GM08714 (cell line): ENCODE measurements around the gene TMEM201.
"Not testable (repeated sequence)": the region's sequence is repeated elsewhere in the genome, so short reads cannot be mapped to it uniquely, and the experiment has no call there.

Experiments
- H3K4me3 ChIP-seq: fragments of 200-500 bp; sonication (Bioruptor generic); 2 replicates; pipeline ENCODE4 v1.5.1; 2014; ENCODE audit warnings: mild to moderate bottlenecking, low read length, inconsistent platforms
- ZNF274 ChIP-seq: IDR thresholded peaks from 2 replicates; pipeline ENCODE4 v1.6.1; 2012; ENCODE audit warnings: mild to moderate bottlenecking, low read depth, low read length

TMEM201 gene

GRCh38 chr1:9612871-9613624 is 24.3 kb downstream of the TMEM201 start:
- no peak overlapping the region for H3K4me3 ChIP-seq
- TF ChIP-seq ZNF274 = no peak

- no peak overlapping the region for H3K4me3 ChIP-seq
- no peak for TF ChIP-seq ZNF274
Observed at GRCh38 chr1:9613625-9614299, 25.1 kb downstream of the TMEM201 start.

- no peak for TF ChIP-seq ZNF274
- H3K4me3 ChIP-seq = no peak overlapping the region
Observed at GRCh38 chr1:9615316-9616063, 26.8 kb downstream of the TMEM201 start.

DNA sequence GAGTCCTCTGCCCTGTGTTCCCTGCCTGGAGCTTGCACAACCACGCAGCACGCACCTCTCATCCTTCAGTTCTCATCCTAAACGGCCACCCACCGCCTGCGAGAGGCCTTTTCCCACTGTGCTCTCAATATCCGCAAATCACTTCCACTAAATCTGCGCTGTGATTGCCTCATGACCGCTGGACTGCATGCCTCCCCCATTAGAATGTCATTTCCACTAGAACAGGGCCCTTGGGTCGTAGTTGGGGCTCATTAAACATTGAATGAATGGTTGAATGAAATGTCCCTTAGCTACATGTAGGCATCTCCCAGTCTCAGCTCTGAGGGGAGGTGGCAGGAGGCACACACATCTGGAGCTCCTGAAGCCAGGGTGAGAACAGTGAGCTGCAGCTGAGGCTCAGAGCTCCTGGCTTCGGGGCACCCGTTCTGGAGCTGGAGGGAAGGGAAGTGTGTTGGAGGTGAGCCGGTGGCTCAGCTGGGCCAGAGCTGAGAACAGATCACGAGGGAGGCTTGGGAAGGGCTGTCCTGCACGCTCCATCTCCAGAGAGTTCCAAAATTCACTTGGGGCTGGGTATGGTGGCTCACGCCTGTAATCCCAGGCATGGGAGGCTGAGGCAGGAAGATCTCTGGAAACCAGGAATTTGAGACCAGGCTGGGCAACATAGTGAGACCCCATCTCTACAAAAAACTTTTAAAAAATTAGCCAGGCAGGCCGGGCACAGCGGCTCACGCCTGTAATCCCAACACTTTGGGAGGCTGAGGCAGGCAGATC is 30.4 kb downstream of the TMEM201 start:
- TF ChIP-seq ZNF274 = no peak
- no peak overlapping the region for H3K4me3 ChIP-seq

- TF ChIP-seq ZNF274 = no peak
Observed at GRCh38 chr1:9621032-9621431, 32.3 kb downstream of the TMEM201 start.

DNA sequence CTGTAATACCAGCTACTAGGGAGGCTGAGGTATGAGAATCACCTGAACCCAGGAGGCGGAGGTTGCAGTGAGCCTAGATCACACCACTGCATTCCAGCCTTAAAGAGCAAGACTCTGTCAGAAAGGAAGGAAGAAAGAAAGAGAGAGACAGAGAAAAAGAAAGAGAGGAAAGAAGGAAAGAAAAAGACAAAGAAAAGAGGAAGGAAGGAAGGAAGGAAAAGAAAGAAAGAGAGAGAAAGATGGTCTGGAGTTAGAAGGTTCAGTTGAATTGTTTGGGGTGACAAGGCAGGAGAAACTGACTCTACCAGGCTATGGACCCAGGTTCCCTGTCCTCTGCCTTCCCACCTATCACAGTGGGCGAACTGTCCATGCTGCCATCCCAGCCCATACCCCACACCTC is 35.4 kb downstream of the TMEM201 start:
- no peak for TF ChIP-seq ZNF274

More at GRCh38 chr1:9621032-9621431, 32.3 kb downstream of the TMEM201 start:
- no peak overlapping the region for H3K4me3 ChIP-seq

GRCh38 chr1:9625030-9625429 is 36.3 kb downstream of the TMEM201 start:
- H3K4me3 ChIP-seq = not testable (repeated sequence)

More for the DNA sequence above, 35.4 kb downstream of the TMEM201 start:
- no peak overlapping the region for H3K4me3 ChIP-seq

GRCh38 chr1:9626201-9626608 is 37.5 kb downstream of the TMEM201 start:
- no peak for TF ChIP-seq ZNF274
- peak overlapping the region; percentile 50; the same call in 1 of the 2 replicates for H3K4me3 ChIP-seq

- no peak for TF ChIP-seq ZNF274
- peak overlapping the region; percentile 3; the same call in 1 of the 2 replicates for H3K4me3 ChIP-seq
Observed at GRCh38 chr1:9628541-9629444, 40.1 kb downstream of the TMEM201 start.

GRCh38 chr1:9629445-9630201 is 40.9 kb downstream of the TMEM201 start:
- TF ChIP-seq ZNF274 = no peak
- H3K4me3 ChIP-seq = peak overlapping the region; percentile 60; the same call in 1 of the 2 replicates

- TF ChIP-seq ZNF274 = no peak
- H3K4me3 ChIP-seq = peak overlapping the region; percentile 60; the same call in 1 of the 2 replicates
Observed at GRCh38 chr1:9630331-9631111, 41.8 kb downstream of the TMEM201 start.
